H1 (cell line): ENCODE results near the gene CTNNBL1. TPM values are rescaled to one million over a fixed set of nuclear protein-coding genes. Genes with fewer than 3 reads are reported as not detected.
A peak's percentile ranks its signal among the peaks of the same experiment; 100 is the strongest.

Experiments
- CTCF ChIA-PET: fragments of 300-600 bp; sonication (Branson Sonifier 250); formaldehyde crosslinking; loops from one replicate; lab custom pipeline; 2021; ENCODE audit not compliant: partially characterized antibody; lab: Charles Lee
- POLR2A ChIA-PET: fragments of 300-600 bp; sonication (Branson Sonifier 250); formaldehyde crosslinking; loops from one replicate; lab custom pipeline; 2021; ENCODE audit warnings: inconsistent platforms; ENCODE audit not compliant: partially characterized antibody; lab: Charles Lee
- DNase-seq, 2 experiments: peaks; one replicate each; pipeline versions ENCODE4 v3.0.0 to v3.0.0-alpha.2; 2010 to 2022; ENCODE audit warnings: low spot score in 2 of 2, low read depth in 1 of 2, mixed read lengths in 1 of 2
- FAIRE-seq: peaks from 2 replicates; lab custom pipeline; 2011; peaks lifted over from hg19 to GRCh38; lab: Jason Lieb, UNC
- H2AFZ ChIP-seq: 2 replicates; pipeline ENCODE4 v1.8.1; 2012; ENCODE audit warnings: low read length, inconsistent platforms
- H2AK5ac ChIP-seq: 2 replicates; pipeline ENCODE4 v1.6.1; 2013; ENCODE audit warnings: low read depth, low read length
- H2BK120ac ChIP-seq: replicated peaks from 2 replicates; pipeline ENCODE3; 2013; ENCODE audit warnings: low read depth, low read length, inconsistent platforms
- H2BK12ac ChIP-seq: 2 replicates; pipeline ENCODE4 v1.6.1; 2013; ENCODE audit warnings: low read depth, low read length
- H2BK15ac ChIP-seq: 2 replicates; pipeline ENCODE4 v1.6.1; 2013; ENCODE audit warnings: low read length
- H2BK20ac ChIP-seq: 2 replicates; pipeline ENCODE4 v1.6.1; 2013; ENCODE audit warnings: low read length
- H2BK5ac ChIP-seq: 2 replicates; pipeline ENCODE4 v1.6.1; 2013; ENCODE audit warnings: low read depth, low read length
- H3K14ac ChIP-seq: 2 replicates; pipeline ENCODE4 v1.6.1; 2013; ENCODE audit warnings: inconsistent platforms; ENCODE audit not compliant: insufficient read length
- H3K18ac ChIP-seq: 2 replicates; pipeline ENCODE4 v1.6.1; 2013; ENCODE audit warnings: low read length; ENCODE audit errors: extremely low read depth
- H3K23ac ChIP-seq: 2 replicates; pipeline ENCODE4 v1.6.1; 2013; ENCODE audit warnings: inconsistent platforms; ENCODE audit not compliant: insufficient read length
- H3K23me2 ChIP-seq: 2 replicates; pipeline ENCODE4 v1.6.1; 2013; ENCODE audit warnings: low read depth, low read length
- H3K27ac ChIP-seq: 2 replicates; pipeline ENCODE4 v1.6.1; 2011; ENCODE audit warnings: low read depth, low read length, inconsistent platforms
- H3K27me3 ChIP-seq, 4 experiments: replicated peaks in 1 of 4; 1 replicate in 1 of 4; 2 replicates in 3 of 4; pipeline versions ENCODE4 v1.6.1 to v1.8.1; 2011 to 2013; ENCODE audit warnings: low read length in 3 of 4, mild to moderate bottlenecking in 3 of 4, inconsistent platforms in 2 of 4, mixed read lengths in 2 of 4, moderate library complexity in 1 of 4; ENCODE audit not compliant: control insufficient read depth in 3 of 4, insufficient read depth in 3 of 4; ENCODE audit errors: extremely low read depth in 1 of 4
- H3K36me3 ChIP-seq, 4 experiments: 2 replicates each; pipeline versions ENCODE4 v1.6.1 to v1.8.1; 2011 to 2013; ENCODE audit warnings: mild to moderate bottlenecking in 4 of 4, low read length in 3 of 4, moderate library complexity in 2 of 4, control low read depth in 1 of 4, inconsistent platforms in 1 of 4; ENCODE audit not compliant: insufficient read depth in 4 of 4, control insufficient read depth in 2 of 4
- H3K4ac ChIP-seq: replicated peaks from 2 replicates; pipeline ENCODE3; 2013; ENCODE audit warnings: low read length, low read depth, mixed read lengths, inconsistent platforms; ENCODE audit not compliant: insufficient read length
- H3K4me1 ChIP-seq, 4 experiments: replicated peaks in 1 of 4; 1 replicate in 1 of 4; 2 replicates in 3 of 4; pipeline versions ENCODE4 v1.6.1 to v1.8.1; 2011 to 2013; ENCODE audit warnings: low read length in 3 of 4, inconsistent platforms in 2 of 4, mixed read lengths in 1 of 4; ENCODE audit not compliant: insufficient read depth in 4 of 4, control insufficient read depth in 3 of 4
- H3K4me2 ChIP-seq, 2 experiments: 2 replicates each; pipeline versions ENCODE4 v1.6.1 to v1.8.1; 2011 to 2013; ENCODE audit warnings: low read depth in 2 of 2, low read length in 2 of 2, control low read depth in 1 of 2, inconsistent platforms in 1 of 2, mild to moderate bottlenecking in 1 of 2; ENCODE audit not compliant: insufficient read depth in 1 of 2
- H3K4me3 ChIP-seq, 4 experiments: fragments of 200-600, 300-600 bp in 1 of 4; sonication (generic), shearing (Covaris generic), sonication (Bioruptor Twin) in 1 of 4; 2 replicates each; pipeline versions ENCODE4 v1.5.1 to v1.8.1; 2011 to 2016; ENCODE audit warnings: low read length in 4 of 4, low read depth in 3 of 4, control low read depth in 2 of 4, inconsistent platforms in 2 of 4, mild to moderate bottlenecking in 2 of 4, mixed read lengths in 1 of 4, moderate library complexity in 1 of 4; ENCODE audit not compliant: insufficient read depth in 2 of 4; ENCODE audit errors: extremely low read depth in 1 of 4
- H3K56ac ChIP-seq: replicated peaks from 2 replicates; pipeline ENCODE3; 2013; ENCODE audit warnings: low read depth, mild to moderate bottlenecking, mixed read lengths, low read length, inconsistent platforms; ENCODE audit not compliant: insufficient read length
- H3K79me1 ChIP-seq: 2 replicates; pipeline ENCODE4 v1.6.1; 2013; ENCODE audit warnings: low read depth, low read length, control low read depth
- H3K79me2 ChIP-seq, 2 experiments: 2 replicates each; pipeline versions ENCODE4 v1.6.1 to v1.8.1; 2012 to 2013; ENCODE audit warnings: low read length in 2 of 2, mild to moderate bottlenecking in 2 of 2, inconsistent platforms in 1 of 2; ENCODE audit not compliant: insufficient read depth in 2 of 2, control insufficient read depth in 1 of 2
- H3K9ac ChIP-seq, 4 experiments: replicated peaks in 1 of 4; 1 replicate in 1 of 4; 2 replicates in 3 of 4; pipeline versions ENCODE4 v1.6.1 to v1.8.1; 2011 to 2013; ENCODE audit warnings: low read depth in 3 of 4, low read length in 3 of 4, control low read depth in 2 of 4, mild to moderate bottlenecking in 2 of 4, moderate library complexity in 2 of 4, inconsistent platforms in 1 of 4; ENCODE audit errors: extremely low read depth in 1 of 4
- H3K9me3 ChIP-seq, 2 experiments: 2 replicates each; pipeline versions ENCODE4 v1.6.1 to v1.8.1; 2012 to 2013; ENCODE audit warnings: mild to moderate bottlenecking in 2 of 2, moderate library complexity in 2 of 2, control low read depth in 1 of 2, inconsistent platforms in 1 of 2, low read depth in 1 of 2, low read length in 1 of 2, mixed read lengths in 1 of 2; ENCODE audit not compliant: insufficient read depth in 2 of 2
- H4K20me1 ChIP-seq, 2 experiments: replicated peaks in 1 of 2; 2 replicates each; pipeline versions ENCODE3 to v1.8.1; 2011 to 2013; ENCODE audit warnings: inconsistent platforms in 2 of 2, low read length in 2 of 2, mild to moderate bottlenecking in 1 of 2; ENCODE audit not compliant: insufficient read depth in 2 of 2, control insufficient read depth in 1 of 2
- H4K5ac ChIP-seq: 2 replicates; pipeline ENCODE4 v1.6.1; 2013; ENCODE audit warnings: low read length, low read depth, mixed read lengths, inconsistent platforms; ENCODE audit not compliant: insufficient read length
- H4K8ac ChIP-seq: 2 replicates; pipeline ENCODE4 v1.8.0; 2013; ENCODE audit warnings: mild to moderate bottlenecking, moderate library complexity, low read length, inconsistent platforms; ENCODE audit not compliant: insufficient read depth; ENCODE audit errors: extremely low read depth
- H4K91ac ChIP-seq: replicated peaks from 2 replicates; pipeline ENCODE3; 2013; ENCODE audit warnings: low read length, mixed read lengths, inconsistent platforms; ENCODE audit not compliant: insufficient read length
- CHD1 ChIP-seq: IDR thresholded peaks from 2 replicates; pipeline ENCODE4 v1.6.1; 2012; ENCODE audit warnings: low read depth, low read length, improper control_type of control experiment
- HDAC6 ChIP-seq: IDR thresholded peaks from one replicate; pipeline ENCODE4 v1.7.1; 2012; ENCODE audit warnings: low read depth, mild to moderate bottlenecking, inconsistent platforms, low read length, moderate library complexity
- NRF1 ChIP-seq: IDR thresholded peaks from 2 replicates; pipeline ENCODE4 v1.6.1; 2011; ENCODE audit warnings: mild to moderate bottlenecking, low read depth, low read length, improper control_type of control experiment
- PHF8 ChIP-seq: fragments of 200-600 bp; sonication (generic); conservative IDR thresholded peaks from 2 replicates; pipeline ENCODE4 v1.7.1; 2012; ENCODE audit warnings: low read depth, mild to moderate bottlenecking, inconsistent platforms, low read length, moderate library complexity
- RBBP5 ChIP-seq: IDR thresholded peaks from 2 replicates; pipeline ENCODE4 v1.7.1; 2012; ENCODE audit warnings: low read depth, mild to moderate bottlenecking, inconsistent platforms, low read length, moderate library complexity, borderline replicate concordance
- RFX5 ChIP-seq: IDR thresholded peaks from 2 replicates; pipeline ENCODE4 v1.6.1; 2011; ENCODE audit warnings: low read depth, low read length, improper control_type of control experiment, borderline replicate concordance
- RXRA ChIP-seq: IDR thresholded peaks from 2 replicates; pipeline ENCODE4 v1.6.1; 2011; ENCODE audit warnings: low read depth, mild to moderate bottlenecking, low read length, moderate library complexity; ENCODE audit not compliant: insufficient read depth
- SP4 ChIP-seq: IDR thresholded peaks from 2 replicates; pipeline ENCODE4 v1.6.1; 2012; ENCODE audit warnings: low read length, inconsistent platforms
- TAF1 ChIP-seq: IDR thresholded peaks from 2 replicates; pipeline ENCODE4 v1.6.1; 2011; ENCODE audit warnings: mild to moderate bottlenecking, low read depth, low read length
- TAF7 ChIP-seq: optimal IDR thresholded peaks from 2 replicates; pipeline ENCODE3; 2011; ENCODE audit warnings: low read depth, mild to moderate bottlenecking, inconsistent platforms, low read length, moderate library complexity, borderline replicate concordance
- TCF12 ChIP-seq: IDR thresholded peaks from 2 replicates; pipeline ENCODE4 v1.6.1; 2011; ENCODE audit warnings: low read depth, mild to moderate bottlenecking, low read length
- TEAD4 ChIP-seq: IDR thresholded peaks from 2 replicates; pipeline ENCODE4 v1.6.1; 2012; ENCODE audit warnings: low read depth, low read length, inconsistent platforms, mixed read lengths
- WGBS, 2 experiments: shearing (Covaris generic) in 1 of 2; methylation state at CpG; one replicate each; pipeline versions ENCODE4 v1.1.6 to v1.1.7; 2013 to 2015; ENCODE audit warnings: low lambda C conversion rate in 2 of 2, mixed read lengths in 2 of 2, inconsistent platforms in 1 of 2, low coverage in 1 of 2, missing lambda C conversion rate in 1 of 2; ENCODE audit not compliant: insufficient replicate concordance in 2 of 2, insufficient coverage in 1 of 2, insufficient read length in 1 of 2; ENCODE audit errors: extremely low coverage in 1 of 2, missing lambda C conversion rate in 1 of 2; 5-methylcytosine and 5-hydroxymethylcytosine counted together
- polyA plus RNA-seq, 7 experiments: library from polyadenylated mRNA; depleted of rRNA in 3 of 7; stranded (reverse) in 5 of 7; unstranded in 2 of 7; fragments of >200 nt in 5 of 7; fragments of 200-250 nt in 2 of 7; gene quantifications; 1 replicate in 5 of 7; 2 replicates in 1 of 7; 4 replicates in 1 of 7; pipeline versions ENCODE4 v1.2.1 to v1.2.3, GENCODE V29; 2011 to 2013; ENCODE audit warnings: missing spikeins in 2 of 7, mixed read lengths in 2 of 7
- total RNA-seq: library from RNA; stranded (reverse); fragmentation: NEBNext Ultra II Directional; extraction: Animal tissue kit (Norgen Biotek cat#: 25700); gene quantifications from 2 replicates; pipeline ENCODE4 v1.2.1, GENCODE V29; 2021

Gene CTNNBL1
- total and polyA plus RNA-seq, 2 of the 8 experiments (the other 6 are each of a cell fraction or from before 2014, with no cell fraction given) = 19.6 to 81.6 TPM

DNA sequence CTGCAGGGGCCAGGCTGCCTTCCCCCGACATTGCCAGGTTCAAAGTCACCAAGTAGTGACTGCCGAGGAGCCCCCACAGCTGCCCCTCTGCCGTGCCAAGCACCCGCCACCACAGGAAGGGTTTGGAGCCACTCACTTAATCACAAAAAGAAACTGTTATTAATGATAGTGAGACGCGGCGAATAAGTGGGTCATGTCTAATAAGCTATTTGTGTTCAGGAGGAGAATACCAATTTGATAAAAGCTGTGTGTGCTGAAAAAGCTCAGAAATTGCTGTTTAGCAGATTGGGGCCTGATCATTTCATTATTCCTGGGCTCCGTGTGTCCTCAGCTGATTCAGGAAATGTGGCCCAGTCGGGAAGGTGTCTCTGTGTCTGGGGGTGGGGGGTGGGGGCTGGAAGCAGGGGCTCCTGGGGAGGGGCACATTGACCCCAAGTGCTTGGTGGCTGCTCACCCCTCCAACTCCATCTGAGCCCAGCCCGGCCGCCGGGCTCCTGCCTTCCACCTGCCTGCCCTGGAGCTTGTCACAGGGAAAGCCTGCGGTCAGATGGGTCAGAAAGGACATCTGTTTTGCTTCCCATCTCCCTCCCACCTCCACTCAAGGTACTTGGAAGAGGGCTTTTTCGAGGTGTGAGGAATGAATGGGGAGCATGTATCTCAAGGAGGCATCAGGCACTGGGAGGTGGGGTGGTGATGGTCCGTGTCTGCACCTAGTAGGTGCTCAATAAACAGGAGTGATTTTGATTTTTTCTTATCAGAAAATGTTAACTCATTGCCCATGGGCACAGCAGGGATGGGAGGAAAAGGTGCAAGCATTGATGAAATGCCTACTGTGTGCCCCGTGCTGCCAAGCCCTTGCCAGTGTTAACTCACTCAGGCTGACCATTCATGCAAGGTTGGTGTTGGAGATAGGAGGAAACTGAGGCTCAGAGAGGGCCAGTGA lies 212.1 kb downstream of the CTNNBL1 start:
- no peak overlapping the region for H4K8ac ChIP-seq
- H3K79me1 ChIP-seq = no peaks in the 10 kb centered on the region
- no peaks in the 10 kb centered on the region for H3K36me3 ChIP-seq
- TF ChIP-seq TEAD4 = no peak
- no peak for TF ChIP-seq NRF1
- TF ChIP-seq CHD1 = no peak
- TF ChIP-seq RXRA = no peak
- TF ChIP-seq RBBP5 = no peak
- no peak for TF ChIP-seq TCF12
- TF ChIP-seq RFX5 = no peak
- TF ChIP-seq HDAC6 = no peak
- TF ChIP-seq TAF7 = no peak
- TF ChIP-seq PHF8 = no peak
- no peak for TF ChIP-seq TAF1
- TF ChIP-seq SP4 = no peak
- H3K27ac ChIP-seq = no peak overlapping the region
- no peaks in the 10 kb centered on the region for H3K79me2 ChIP-seq
- no peak overlapping the region for H2AFZ ChIP-seq
- no peak overlapping the region for H3K4ac ChIP-seq
- H3K4me2 ChIP-seq = no peak overlapping the region
- H3K14ac ChIP-seq = no peak overlapping the region
- H2BK15ac ChIP-seq = peak overlapping the region; percentile 65; the same call in 1 of the 2 replicates
- FAIRE-seq = no peak
- H4K5ac ChIP-seq = no peak overlapping the region
- H2BK20ac ChIP-seq = peak overlapping the region; percentile 55; the same call in 1 of the 2 replicates
- no peak overlapping the region for H3K9ac ChIP-seq
- H3K9me3 ChIP-seq = no peaks in the 10 kb centered on the region
- no peak overlapping the region for H4K91ac ChIP-seq
- peak overlapping the region; percentile 90 for H2BK12ac ChIP-seq
- H3K4me1 ChIP-seq = peaks cover 9 to 30% (median 22%) of the 10 kb centered on the region in 4 experiments
- WGBS, 2 experiments = 87% methylated on average over 13 of the region's 16 CpGs; no CpG with 5 or more reads in 1 of the 2 experiments
- no peak overlapping the region for H3K23ac ChIP-seq
- no peak overlapping the region for H2BK5ac ChIP-seq
- POLR2A ChIA-PET = interaction anchor here (0.8 to 1.4 kb wide), 3 partner anchors 9 to 127 kb away, joined by 3 to 4 read pairs (median 4); partner anchors contain the start of gene TTI1
- CTCF ChIA-PET = interaction anchor here (0.6 to 2.3 kb wide), 10 partner anchors 9 to 259 kb away, joined by 3 to 14 read pairs (median 4); no protein-coding TSS in a partner anchor
- no peaks in the 10 kb centered on the region; a peak in 2 of 7 replicates for H3K27me3 ChIP-seq
- DNase-seq = no peak
- H2BK120ac ChIP-seq = no peak overlapping the region
- H3K23me2 ChIP-seq = peaks cover 4% of the 10 kb centered on the region; the same call in 1 of the 2 replicates
- no peak overlapping the region; the same call in 1 of the 2 replicates for H3K18ac ChIP-seq
- H2AK5ac ChIP-seq = peak overlapping the region; percentile 82; the same call in 1 of the 2 replicates
- H4K20me1 ChIP-seq = peaks cover 2 to 3% of the 10 kb centered on the region in 2 experiments
- no peak overlapping the region for H3K56ac ChIP-seq
- no peak overlapping the region for H3K4me3 ChIP-seq
